ENCODE measurements around the gene NLE1. TPM values are rescaled to one million over a fixed set of nuclear protein-coding genes. Genes with fewer than 3 reads are reported as not detected.
A peak's percentile ranks its signal among the peaks of the same experiment; 100 is the strongest.
"Not testable (repeated sequence)": the region's sequence is repeated elsewhere in the genome, so short reads cannot be mapped to it uniquely, and the experiment has no call there.

NLE1 gene
- total RNA-seq, 1 donor from 2014 or later: 7.1 TPM

DNA sequence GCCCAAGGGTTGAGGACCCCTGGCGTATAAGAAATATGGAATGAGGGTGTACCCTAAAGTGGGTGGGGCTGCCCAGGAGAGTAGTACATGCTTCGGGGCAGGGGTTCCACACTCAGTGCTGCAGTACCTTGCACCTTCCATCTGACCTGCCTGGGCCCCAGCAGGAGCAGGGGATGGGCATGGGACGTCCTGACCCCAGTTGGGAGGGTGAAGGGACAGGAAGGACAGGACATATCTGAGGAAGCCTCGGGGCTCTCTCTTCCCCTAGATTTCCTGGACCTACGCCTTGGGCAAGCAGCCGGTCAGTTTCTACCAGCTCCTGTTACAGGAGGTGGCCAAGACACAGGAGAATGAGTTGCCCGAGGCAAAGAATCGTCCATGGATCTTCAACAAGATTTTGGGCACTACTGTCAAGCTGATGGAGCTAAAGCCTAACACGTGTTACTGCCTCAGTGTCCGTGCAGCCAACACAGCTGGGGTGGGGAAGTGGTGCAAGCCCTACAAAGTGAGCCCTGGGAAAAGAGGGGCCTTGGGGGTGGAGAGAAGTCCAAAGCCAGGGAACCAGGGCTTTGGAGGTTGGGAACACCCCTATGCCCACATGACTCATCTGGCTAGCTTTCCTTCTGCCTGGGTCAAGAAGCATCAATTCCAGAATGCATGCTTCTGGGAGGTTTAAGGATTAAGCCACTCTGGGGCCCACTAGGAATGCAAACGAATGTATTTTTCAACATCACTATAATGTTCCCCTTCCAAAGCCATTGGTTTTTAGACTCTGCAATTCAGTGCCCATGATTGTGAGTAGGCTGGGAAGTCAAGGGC lies 12.7 kb downstream of the NLE1 start:
- no peak for DNase-seq (ENCODE audit: low spot score)

DNA sequence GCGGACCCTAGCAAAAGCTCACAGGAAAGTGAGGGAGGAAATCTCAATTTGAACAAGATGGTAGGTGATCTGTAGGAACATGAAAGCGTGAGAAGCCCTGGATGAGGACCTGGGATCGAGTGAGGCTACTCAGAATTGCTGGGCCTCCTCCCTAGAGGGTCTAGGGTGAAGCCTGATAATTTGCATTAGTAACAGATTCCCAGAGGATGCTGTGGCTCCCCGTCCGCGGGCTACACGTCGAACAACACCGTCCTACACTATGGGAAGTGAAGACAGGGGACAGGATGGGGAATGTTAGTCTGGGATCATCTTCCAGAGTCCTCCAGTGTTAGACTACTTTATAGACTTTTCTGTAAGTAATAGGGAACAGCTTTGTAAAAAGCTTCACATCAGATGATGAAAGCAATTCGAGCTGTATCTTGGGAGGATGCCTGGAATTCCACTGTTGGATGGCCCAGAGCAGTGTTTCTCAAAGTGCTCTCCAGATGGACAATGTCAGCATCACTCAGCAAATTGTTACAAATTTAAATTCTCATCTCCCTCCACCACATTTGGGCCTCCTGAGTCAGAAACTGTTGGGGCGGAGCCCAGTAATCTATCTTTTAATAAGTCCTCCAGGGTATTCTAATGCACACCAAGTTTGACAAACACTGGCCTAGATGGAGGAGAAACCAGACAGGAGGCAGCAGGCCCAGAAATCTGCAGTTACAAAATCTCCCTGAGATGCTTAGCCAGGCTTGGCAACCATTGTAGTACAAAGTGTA lies 14.2 kb downstream of the NLE1 start:
- DNase-seq (ENCODE audit: low spot score): peak; percentile 27

DNA sequence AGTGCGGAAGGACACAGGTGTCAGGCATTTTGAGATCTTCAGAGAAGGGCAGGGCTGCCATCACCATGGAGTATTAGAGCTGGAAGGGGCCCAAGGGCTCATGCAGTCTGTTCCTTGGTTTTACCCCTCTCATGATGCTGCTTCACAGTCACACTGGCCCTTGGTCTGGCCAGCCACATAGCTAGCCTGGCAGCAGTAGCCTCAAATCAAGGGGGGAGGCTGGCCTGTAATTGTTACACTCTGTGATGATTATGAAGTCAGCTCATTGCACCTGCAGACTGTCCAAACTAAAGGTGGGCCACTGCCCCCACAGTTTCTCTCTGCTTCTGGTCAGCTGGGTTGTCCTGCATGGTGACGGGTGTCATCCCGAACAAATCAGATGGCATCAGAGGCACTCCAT lies 20.8 kb downstream of the NLE1 start, which contains the start of gene FNDC8:
TSS of gene FNDC8 (plus strand) at position 301 of the 400 bp plus-strand sequence. CDS start at position 380, 79 bp downstream.
- no peak for DNase-seq (ENCODE audit: low spot score)

- peak; percentile 68 for DNase-seq (ENCODE audit: low spot score)
Observed at GRCh38 chr17:35119370-35120165, 22.5 kb downstream of the NLE1 start, which contains the start of gene RAD51D. TSS of gene RAD51D (minus strand) at chr17:35119860. CDS start at chr17:35119613, 247 bp downstream.

DNA sequence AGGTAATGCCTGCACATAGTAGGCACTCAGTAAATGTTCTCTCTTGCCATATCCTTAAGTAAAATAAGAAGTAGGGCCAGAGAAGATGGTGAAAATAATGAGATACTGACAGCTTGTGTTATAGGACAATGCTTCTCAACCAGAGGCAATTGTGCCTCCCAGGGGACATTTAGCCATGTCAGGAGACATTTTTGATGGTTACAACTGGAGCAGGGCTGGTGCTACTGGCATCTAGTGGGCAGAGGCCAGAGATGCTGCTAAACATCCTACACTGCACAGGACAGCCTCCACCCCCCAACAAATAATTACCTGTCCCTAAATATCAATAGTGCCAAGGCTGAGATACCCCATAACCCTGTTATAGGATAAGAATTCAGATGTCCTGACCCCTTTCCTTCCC lies 24.1 kb downstream of the NLE1 start:
- DNase-seq (ENCODE audit: low spot score): no peak

DNA sequence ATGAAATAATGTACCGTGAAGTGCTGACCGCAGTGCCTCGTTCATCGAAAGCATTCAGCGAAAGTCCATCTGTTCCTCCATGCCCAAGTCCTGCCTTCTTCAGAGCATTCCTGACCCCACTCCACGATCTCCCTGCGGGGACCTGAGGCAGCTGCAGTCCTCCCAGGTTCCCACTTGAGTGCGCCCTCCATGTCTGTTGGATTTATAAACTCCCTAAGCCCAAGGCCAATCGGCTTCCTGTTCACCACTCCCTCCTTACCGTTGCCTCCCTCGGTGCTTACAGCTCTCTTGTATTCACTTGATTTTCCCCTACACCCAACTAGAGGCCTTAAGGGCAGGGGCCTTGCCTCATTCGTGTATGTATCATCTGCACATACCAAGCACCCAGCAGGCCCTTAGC lies 25.3 kb downstream of the NLE1 start:
- DNase-seq (ENCODE audit: low spot score): no peak

DNA sequence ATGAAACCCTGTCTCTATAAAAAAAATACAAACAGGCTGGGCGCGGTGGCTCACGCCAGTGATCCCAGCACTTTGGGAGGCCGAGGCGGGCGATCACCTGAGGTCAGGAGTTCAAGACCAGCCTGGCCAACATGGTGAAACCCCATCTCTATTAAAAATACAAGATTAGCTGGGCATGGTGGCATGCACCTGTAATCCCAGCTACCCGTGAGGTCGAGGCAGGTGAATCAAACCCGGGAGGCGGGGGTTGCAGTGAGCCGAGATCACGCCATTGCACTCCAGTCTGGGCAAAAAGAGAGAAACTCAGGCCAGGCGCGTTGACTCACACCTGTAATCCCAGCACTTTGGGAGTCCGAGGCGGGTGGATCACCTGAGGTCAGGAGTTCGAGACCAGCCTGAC lies 31.3 kb downstream of the NLE1 start:
- DNase-seq (ENCODE audit: low spot score): not testable (repeated sequence)

- no peak for DNase-seq (ENCODE audit: low spot score)
Observed at GRCh38 chr17:35104844-35105450, 37.2 kb downstream of the NLE1 start.

DNA sequence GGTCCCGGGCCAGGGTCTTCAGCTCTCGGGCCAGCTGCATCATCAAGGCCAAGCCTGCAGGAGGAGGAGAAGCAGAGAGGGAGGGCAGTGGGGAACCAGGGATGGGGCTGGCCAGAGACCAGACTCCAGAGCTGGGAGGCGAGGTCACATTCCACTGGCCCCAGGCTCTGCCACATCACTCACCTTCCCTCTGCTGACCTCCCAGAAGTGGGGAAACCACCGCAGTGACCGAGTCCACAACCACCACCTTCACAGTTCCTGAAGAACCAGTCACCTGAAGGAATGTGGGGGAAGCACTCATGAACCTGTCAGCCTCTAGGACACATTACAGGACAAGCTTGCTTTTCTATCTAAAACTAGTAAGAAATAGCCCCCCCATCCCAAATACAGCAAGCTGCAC lies 38.8 kb downstream of the NLE1 start:
- no peak for DNase-seq (ENCODE audit: low spot score)

DNA sequence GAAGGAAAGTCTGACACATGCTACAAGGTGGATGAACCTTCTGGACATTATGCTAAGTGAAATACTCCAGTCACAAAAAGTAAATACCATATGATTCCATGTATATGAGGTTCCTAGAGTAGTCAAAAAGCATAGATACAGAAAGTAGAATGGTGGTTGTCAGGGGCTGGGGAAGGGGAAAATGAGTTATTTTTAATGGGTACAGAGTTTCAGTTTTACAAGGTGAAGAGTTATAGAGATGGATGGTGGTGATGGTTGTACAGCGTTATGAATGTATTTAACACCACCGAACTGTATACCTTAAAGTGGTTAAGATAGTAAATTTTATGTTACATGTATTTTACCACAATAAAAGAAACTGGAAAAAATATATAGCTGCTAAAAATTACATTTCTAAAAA lies 40.4 kb downstream of the NLE1 start:
- DNase-seq (ENCODE audit: low spot score): no peak

DNA sequence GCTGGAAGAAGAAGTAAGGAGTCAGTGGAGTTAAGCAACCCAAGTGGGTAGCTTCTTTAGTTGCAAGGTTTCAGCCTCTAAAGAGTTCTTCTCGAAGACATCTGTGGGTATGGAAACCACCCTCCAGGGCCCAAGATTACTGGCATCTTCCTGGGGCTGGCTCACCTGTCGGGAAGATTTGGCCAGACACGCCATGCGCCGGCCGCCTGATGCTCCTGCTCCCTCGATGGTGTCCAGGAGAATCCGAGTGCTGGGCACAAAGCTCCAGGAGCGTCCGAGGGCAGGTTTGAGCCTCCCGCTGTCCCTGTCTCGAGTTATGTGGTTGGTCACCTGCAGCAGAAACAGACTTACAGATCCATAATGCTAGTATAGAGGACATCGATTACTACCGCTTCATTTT lies 41.1 kb downstream of the NLE1 start:
- DNase-seq (ENCODE audit: low spot score): no peak

GRCh38 chr17:35099908-35100307 lies 42.2 kb downstream of the NLE1 start:
- no peak for DNase-seq (ENCODE audit: low spot score)

DNA sequence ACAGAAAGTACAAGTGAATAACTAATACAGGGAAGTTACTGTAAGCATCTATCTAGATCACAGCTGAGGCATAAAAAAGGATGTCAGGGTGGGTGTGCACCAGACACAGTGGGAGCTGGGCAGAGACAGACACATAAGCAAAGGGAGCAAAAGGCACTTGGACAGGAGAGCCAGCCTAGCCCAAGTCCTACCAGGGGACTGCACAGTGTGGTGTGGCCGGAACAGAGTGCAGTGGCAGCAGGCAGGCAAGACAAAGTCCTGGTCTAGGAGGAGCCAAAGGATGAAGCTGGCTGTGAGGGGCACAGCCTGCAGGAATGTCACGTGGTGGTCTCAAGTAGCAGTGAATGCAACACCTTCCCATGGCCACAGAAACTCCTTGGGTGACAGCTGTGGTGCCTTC lies 44.3 kb downstream of the NLE1 start:
- DNase-seq (ENCODE audit: low spot score): no peak

DNA sequence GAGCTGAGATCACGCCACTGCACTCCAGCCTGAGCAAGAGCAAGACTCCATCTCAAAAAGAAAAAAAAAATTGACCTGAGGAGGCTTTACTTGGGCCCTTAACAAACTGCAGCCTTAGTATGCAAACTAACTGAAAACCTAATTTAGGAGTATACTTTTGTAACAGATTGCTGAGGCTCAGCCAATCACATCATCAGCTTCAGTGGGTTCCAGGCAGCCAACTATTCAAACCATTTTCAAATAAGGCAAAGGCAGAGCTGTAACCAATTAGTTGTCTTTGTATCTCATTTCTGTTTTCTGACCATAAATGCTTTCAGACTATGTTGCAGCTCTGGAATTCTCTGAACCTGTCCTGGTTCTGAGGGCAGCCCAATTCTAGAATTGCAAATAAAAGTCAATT lies 46.4 kb downstream of the NLE1 start:
- no peak for DNase-seq (ENCODE audit: low spot score)

GRCh38 chr17:35094902-35095301 lies 47.2 kb downstream of the NLE1 start:
- no peak for DNase-seq (ENCODE audit: low spot score)

- not testable (repeated sequence) for DNase-seq (ENCODE audit: low spot score)
Observed at GRCh38 chr17:35090707-35091106, 51.4 kb downstream of the NLE1 start.

GRCh38 chr17:35089586-35090296 lies 52.4 kb downstream of the NLE1 start:
- DNase-seq (ENCODE audit: low spot score): peak; percentile 18

GRCh38 chr17:35088881-35089585 lies 53.1 kb downstream of the NLE1 start:
- DNase-seq (ENCODE audit: low spot score): peak; percentile 90

GRCh38 chr17:35088356-35088880 lies 53.7 kb downstream of the NLE1 start:
- peak; percentile 49 for DNase-seq (ENCODE audit: low spot score)

- DNase-seq (ENCODE audit: low spot score): peak; percentile 45
Observed at GRCh38 chr17:35087731-35088355, 54.3 kb downstream of the NLE1 start.
